Right hindlimb (tissue), 1 donor: Measurements from ENCODE around the gene PEMT.
"Not testable (repeated sequence)": the region's sequence is repeated elsewhere in the genome, so short reads cannot be mapped to it uniquely, and the experiment has no call there.

Source experiments
- DNase-seq: peaks from one replicate; pipeline ENCODE4 v3.0.0-alpha.2; 2018

Gene PEMT, protein sequence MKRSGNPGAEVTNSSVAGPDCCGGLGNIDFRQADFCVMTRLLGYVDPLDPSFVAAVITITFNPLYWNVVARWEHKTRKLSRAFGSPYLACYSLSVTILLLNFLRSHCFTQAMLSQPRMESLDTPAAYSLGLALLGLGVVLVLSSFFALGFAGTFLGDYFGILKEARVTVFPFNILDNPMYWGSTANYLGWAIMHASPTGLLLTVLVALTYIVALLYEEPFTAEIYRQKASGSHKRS

DNA sequence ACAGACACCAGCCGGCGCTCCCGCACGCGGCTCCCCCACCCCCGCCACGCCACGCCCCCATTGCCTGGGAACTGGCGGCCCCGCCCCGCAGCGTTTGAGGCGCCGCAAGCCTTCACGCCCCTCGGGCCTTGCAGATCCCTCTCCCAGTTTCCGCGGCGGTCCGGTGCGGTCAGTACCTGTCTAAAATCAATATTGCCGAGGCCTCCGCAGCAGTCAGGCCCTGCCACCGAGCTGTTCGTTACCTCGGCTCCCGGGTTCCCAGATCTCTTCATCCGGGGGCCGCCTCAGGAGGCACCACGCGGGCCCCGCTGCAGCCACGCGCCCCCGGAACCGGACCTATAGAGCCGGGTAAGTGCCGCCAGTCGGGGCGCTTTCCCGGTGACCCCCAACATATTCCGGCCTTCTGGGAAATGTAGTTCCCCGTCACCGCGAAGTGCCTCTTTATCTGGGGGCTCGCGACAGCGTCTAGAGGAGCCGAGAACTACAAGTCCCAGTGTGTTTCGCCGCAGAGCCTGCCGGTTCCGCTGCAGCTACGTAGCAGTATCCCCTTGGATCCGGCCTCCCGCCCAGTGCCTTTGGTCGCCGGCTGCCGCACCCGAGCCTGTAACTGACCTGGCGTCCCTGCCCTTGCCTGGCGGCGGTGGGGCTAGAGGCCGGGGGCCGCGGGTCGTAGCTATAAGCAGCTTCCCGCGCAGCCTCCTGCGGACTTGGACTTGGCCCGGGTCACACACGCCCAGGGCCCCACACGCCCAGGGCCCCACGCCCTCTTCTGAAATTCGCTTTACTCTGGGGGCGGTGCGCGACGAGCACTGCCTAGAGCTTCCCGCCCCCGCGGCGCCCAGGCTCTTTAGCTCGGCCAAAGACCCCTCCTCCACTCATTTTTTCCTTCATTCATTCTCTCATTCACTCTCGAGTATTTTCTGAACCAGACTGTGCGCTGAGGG lies at the start of gene PEMT:
Gene PEMT, minus strand, starts transcription at position 354 of the 944 bp plus-strand sequence. Its CDS starts 82 bp downstream, at position 272.
- peak; percentile 97 for DNase-seq

DNA sequence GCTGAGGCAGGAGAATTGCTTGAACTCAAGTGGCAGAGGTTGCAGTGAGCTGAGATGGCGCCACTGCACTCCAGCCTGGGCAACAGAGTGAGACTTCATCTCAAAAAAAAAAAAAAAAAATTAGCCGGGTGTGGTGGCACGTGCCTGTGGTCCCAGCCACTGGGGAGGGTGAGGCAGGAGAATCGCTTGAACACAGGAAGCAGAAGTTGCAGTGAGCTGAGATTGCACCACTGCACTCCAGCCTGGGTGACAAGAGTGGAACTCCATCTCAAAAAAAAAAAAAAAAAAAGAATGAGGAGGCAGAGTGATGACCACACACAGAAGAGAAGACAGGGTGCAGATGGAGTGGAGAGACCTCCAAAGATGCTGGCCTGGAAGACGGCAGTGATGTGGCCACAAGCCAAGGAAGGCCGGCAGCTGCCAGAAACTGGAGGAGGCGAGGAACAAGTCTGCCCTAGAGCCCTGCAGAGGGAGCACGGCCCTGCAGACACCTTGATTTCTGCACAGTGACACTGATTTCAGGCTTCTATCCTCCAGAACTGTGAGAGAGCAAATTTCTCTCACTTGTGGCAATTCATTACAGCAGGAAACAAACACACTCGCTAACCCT lies 48.3 kb upstream of the PEMT start:
- peak; percentile 55 for DNase-seq

DNA sequence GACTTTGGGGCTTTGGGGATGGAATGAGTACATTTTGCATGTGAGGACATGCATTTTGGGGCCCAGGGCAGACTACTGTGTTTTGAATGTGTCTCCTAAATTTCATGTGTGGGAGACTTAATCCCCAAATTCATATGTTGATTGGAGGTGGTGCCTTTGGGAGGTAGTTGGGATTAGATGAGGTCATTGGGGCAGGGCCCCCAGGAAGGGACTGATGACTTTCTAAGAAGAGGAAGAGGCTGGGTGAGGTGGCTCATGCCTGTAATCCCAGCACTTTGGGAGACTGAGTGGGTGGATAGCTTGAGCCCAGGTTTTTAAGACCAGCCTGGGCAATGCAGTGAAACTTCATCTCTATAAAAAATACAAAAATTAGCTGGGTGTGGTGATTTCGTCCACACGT lies 47.0 kb upstream of the PEMT start:
- no peak for DNase-seq

DNA sequence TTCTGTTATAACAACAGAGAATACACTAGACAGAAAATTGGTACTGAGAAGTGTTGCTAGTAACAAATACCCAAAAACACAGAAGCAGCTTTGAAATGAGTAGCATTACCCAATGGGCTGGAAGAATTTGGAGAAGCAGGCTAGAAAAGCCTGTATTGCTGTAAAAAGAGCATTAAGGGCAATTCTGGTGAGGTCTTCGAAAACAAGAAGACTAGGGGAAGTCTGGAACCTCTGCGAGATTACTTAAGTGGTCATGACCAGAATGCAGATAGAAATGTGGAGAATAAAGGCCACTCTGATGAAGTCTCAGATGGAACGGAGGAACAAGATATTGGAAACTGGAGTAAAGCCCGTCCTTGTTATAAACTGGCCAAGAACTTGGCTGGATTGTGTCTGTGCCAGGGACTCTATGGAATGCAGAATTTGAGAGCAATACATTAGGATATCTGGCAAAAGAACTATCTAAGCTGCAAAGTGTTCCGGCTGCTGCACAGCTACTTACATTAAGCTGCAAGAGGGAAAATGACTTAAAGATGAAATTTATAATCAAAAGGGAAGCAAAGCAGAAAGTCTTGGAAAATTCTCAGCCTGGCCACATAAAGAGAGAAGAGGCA lies 44.9 kb upstream of the PEMT start:
- DNase-seq = peak; percentile 72

DNA sequence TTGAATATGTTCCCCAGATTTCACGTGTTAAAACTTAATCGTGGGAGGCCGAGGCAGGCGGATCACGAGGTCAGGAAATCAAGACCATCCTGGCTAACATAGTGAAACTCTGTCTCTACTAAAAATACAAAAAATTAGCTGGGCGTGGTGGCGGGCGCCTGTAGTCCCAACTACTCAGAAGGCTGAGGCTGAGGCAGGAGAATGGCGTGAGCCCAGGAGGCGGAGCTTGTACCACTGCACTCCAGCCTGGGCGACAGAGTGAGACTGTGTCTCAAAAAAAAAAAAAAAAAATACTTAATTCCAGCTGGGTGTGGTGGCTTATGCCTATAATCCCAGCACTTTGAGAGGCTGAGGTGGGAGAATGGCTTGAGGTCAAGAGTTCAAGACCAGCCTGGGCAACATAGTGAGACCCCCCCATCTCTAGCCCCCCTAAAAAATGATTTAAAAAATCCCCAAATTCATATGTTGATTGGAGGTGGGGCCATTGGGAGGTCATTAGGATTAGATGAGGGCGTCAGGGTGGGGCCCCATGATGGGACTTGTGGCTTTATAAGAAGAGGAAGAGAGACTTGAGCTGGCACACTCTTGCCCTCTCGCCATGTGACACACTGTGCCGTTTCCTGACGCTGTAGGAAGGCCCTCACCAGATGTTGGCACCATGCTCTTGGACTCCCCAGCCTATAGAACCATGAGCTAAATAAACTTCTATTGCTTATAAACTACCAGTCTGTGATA lies 44.2 kb upstream of the PEMT start:
- not testable (repeated sequence) for DNase-seq

DNA sequence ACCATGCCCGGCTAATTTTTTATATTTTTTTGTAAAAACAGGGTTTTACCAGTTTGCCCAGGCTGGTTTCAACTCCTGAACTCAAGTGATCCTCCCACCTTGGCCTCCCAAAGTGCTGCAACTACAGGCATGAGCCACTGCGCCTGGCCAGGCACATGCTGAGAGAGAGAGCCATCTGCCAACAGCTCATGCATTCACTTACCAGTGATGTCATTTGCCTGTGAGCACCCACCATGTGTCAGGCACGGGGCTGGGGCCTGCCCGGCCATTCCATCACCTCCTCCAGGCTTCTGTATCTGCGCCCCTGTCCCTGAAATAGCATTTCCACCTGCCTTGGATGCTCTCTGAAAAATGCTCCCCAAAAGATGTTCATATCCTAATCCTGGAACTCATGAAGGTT lies 43.6 kb upstream of the PEMT start:
- no peak for DNase-seq

DNA sequence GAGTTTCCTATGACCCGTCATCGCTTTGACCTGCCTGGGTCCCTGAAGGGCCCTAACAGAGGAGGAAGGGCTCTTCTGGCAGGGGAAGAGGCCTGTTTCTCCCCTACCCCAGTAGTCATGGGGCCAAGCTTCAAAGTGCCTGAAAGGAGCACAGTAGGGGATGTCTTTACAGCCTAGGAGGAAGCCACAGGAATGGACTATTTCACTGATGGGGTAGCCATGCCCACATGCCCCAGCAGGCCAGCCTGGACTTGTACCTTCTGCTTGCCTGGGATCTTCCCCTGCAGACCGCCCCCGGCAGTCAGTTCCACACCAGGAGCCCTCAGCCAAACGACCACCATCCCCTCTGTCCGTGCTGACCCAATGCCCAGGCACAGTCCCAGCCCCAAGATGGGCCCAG lies 41.8 kb upstream of the PEMT start:
- DNase-seq = no peak

DNA sequence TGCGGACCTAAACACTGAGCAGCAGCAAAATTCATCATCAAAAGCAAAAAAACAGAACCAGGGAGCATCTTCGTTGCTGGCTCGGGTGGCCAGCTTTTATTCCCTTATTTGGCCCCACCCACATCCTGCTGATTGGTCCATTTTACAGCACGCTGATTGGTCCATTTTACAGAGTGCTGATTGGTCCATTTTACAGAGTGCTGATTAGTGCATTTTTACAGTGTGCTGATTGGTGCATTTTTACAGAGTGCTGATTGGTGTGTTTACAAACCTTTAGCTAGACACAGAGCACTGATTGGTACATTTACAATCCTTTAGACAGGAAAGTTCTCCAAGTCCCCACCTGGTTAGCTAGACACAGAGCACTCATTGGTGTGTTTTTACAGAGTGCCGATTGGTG lies 41.2 kb upstream of the PEMT start:
- DNase-seq = not testable (repeated sequence)

DNA sequence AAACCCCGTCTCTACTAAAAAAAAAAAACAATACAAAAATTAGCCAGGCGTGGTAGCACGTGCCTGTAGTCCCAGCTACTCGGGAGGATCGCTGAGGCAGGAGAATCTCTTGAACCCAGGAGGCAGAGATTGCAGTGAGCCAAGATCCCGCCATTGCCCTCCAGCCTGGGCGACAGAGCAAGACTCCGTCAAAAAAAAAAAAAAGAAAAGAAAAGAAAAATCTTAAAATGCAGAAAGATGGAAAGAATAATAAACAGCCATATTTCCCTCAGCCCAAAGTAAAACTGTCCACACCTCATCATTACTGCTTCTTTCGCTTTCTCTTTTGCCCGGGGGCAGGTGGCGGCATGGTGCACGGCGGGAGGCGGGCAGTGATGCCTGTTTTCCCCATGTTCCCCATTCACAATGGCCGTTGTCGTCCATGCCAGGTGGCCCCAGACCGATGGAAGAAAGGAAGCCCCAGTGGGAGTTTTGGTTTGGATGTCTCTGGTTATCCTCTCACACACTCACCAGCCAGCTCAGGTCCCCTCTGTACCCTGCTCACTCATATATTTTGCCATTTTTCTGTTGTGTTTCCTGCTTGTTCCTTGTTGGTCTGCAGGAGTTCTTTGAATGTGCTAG lies 37.0 kb upstream of the PEMT start:
- DNase-seq = no peak

DNA sequence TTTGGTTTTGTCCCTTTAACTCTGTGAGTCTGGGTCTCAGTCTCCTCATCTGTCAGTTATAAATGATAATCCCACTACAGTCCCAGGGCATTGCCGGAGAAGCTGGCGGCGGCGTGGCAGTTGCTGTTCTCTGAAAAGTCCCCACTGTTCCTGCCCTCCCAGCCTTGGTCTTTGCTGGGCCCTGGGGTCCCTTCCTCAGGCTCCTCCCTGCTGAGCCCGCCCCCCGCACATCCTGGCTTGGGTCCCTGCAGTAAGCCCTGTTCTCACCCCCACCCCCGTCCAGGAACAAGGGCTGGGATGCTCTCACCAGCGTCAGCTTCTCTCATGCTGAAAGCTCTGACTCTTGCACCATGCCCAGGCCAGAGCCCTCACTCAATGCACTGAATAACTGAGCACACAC lies 35.3 kb upstream of the PEMT start:
- no peak for DNase-seq

DNA sequence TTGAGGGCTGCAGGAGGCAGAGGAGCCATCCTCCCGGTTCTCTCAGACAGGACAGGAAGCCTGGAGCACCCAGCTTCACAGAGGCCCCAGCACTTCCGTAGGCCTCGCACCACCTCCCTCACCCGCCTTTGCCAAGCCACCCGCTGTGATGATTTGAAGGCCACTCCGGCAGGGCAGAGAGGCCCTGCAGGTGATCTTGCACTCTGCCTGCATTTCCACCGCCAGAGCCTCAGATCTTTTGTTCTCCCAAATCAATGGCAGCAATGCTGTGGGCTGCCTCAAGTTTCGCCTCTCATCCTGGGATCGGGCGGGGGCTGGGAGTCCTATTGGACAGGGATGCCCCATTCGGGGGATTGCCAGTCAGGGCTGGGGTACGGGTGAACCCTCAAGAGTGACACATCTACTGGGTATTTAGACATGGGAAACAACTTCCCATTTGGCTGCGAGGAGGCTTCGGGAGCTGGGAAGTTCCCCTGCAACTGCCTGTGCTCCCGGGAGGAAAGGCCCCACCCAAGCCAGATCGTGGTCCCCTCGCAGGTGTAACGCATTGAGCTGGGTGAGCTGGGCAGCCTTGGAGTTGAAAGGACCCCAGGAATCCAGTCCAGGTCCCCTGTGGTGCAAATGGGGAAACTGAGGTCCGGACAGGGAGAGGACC lies 34.8 kb upstream of the PEMT start:
- DNase-seq = no peak

DNA sequence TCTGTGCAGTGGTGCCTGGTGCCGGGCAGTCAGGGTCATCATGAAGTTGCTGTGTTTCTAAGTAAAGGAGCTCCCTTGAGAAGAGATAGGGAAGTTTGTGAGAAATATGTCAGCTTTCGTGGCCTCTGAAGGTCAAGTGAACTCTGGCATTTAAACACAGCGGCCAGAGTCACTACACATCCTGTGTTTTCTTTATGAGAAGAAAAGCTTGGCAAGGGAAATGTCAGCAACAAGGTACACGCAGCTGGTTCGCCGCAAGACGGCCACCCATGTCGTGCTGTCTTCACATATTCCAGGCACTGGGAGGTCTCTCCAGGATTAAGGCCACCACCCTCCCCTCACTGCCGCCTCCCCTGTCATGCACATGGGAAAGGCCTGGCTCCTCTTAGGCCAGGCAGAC lies 33.2 kb upstream of the PEMT start:
- DNase-seq = no peak

DNA sequence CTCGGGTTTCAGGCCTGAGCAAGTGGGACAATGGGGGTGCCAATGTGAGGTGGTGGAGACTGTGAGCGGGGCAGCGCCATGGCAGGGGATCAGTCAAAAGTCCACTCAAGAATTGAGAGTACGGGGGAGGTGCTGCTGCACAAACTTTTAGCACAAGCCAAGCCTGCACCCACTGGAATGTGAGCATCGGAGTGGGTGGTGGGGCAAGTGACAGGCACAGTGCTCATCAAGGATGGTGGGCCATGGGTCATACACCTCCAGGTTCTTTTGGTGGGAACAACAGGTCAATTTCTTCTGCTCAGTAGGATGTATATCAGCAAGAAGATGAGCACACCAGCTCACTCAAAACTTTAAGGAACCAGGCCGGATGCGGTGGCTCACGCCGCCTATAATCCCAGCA lies 32.4 kb upstream of the PEMT start:
- no peak for DNase-seq

DNA sequence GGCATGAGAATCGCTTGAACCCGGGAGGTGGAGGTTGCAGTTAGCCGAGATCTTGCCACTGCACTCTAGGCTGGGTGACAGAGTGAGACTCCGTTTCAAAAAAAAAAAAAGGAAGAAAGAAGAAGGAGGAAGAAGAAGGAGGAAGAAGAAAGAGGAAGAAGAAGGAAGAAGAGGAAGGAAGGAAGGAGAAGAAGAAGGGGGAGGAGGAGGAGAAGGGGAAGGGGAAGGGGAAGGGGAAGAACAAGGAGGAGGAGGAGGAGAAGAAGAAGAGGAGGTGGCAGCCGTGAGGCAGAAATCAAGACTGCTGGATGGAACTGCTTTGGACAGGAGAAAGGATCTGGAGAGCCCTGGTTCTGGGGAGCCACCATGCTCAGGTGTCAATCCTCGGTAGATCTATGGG lies 29.7 kb upstream of the PEMT start:
- no peak for DNase-seq

DNA sequence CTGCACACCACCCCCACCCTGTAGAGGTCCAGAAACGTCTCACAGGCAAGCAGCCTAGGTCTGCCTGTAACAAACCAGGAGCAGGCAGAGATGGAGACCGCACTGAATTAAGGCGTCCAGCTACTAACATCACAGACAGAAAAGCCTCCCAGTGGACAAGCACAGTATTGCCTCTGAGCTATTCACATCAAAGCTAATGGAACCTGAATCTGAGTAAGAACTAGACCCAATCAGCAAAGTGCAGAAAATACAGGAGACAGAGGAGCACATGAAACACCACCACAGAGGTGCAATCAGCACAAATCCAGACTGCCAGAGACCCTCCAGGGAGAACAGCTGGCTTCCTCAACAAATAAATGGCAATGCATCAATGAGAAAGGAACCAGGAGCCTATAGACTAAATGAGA lies 22.2 kb upstream of the PEMT start:
- peak; percentile 68 for DNase-seq

DNA sequence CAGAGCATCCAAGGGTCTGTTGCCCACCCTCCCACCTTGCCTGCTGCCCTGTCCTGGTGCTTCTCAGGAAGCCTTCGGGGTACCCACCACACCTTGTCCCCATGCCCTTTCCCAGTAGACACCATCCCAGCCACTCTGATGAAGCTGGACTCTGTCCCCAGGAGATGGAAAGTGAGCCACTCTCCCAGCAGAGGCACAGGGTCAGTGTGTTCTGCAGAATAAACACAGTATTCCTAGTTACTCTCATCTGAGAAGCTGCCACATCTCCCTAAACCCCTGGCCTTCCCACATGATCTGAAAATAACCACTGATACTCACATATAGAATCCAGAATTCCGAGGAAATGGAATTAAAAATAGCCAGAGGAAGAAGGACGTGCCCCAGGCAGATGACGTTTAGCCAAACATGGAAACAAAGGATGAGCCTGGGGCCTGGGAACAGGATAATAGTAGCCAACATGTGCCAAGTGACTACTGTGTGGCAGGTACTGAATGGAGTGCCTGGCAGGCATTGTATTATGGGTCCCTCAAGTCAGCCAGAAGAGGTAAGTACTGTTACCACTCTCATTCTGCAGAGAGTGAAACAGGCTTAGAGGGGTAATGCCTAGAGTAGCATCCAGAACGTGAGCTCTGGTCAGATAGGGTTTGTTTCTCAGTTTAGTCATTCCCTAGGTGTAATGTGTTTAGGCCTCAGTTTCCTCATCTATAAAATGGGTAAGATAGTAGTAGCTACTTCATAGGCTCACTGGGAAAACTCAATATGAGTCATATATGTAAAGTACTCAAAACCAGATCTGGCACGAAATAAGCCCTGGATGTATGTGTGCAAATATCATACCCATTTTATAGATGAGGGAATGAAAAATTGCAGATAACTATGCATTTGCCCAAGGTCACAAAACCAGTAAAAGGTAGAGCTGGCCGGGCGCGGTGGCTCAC lies 20.8 kb upstream of the PEMT start:
- no peak for DNase-seq

DNA sequence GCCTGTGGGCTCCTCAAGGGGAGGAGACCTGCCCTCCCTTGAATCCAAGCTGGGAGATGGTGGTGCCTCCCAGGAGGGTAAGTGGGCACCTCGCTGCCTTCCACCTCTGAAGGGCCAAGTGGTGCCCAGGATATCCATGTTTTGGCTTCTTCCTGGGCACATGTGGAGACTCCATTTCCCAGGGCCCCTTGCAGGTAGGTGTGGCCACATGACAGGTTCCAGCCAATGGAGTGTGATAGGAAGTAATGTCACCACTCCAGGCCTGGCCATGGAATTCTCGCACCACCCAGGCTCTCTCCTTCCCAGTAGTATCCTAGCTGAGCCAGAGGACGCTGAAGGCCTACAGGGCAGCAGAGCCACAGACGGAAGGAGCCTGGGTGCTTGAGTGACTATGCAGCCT lies 17.6 kb upstream of the PEMT start:
- DNase-seq = no peak

DNA sequence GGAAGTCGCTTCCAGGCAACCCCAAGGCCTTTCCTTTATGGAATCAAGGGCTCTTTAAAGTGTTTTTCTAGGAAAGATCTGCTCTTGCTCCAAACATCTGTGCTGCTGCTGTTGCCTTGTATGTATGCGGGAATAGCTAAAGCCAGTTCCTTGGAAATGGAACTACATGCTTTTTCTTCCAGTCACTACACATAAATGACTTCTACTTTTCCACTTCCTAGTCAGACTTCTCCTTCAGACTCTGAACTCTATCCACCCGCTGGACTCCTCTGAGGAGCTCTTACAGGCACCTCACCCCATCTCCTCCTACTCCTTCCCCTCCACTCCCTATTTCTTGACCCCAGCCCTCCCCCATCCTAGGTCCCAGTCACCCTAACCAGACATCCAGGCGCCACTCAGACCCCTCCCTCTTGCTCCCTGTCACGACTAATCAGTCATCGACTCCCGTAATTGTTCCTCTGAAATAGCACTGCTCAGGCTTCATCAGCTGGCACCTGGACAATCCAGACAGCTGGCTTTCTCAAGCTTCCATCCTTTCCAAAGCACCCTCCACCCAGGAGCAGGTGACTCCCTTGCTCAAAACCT lies 15.0 kb upstream of the PEMT start:
- DNase-seq = no peak

DNA sequence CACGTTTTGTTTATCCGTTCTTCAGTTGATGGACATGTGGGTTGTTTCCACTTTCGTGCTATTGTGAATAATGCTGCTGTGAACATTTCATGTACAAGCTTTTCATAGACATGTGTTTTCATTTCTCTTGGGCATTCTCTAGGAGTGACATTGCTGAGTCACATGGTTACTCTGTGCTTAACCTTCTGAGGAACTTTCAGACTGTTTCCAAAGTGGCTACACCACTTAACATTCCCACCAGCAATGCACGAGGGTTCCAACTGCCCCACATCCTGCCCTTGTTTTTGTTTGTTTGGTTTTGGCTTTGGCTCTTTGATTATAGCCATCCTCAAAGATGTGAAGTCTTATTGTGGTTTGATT lies 14.2 kb upstream of the PEMT start:
- DNase-seq = no peak

DNA sequence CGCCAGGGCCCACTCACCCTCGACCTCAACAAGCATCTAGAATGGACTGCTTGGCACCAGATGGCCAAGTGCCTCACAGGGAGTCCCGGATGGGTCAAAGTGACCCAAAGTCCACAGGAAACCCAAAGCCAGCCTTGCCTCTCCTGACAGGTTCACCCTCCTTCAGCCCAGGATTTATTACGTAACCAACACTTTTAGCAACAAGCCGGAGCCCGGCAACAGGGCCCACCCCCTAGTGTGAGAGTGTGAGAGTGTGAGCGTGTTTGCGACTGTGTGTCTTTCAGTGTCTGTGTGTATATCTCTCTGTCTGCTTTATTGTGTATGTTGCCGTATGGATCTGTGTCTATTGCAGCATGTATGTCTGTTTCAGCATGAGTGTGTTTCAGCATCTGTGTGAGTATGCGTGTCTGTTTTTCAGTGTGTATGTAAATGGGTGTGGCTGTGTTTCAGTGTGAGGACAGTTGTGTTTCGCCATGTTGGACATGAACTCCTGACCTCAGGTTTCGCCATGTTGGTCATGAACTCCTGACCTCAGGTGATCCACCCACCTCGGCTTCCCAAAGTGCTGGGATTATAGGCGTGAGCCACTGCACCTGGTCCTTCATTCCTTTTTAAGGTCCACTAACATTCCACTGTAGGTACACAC lies 13.7 kb upstream of the PEMT start:
- DNase-seq = no peak
